Activated CD4-positive, alpha-beta T cell treated with anti-CD3 and anti-CD28 coated beads for 1 hour (primary cell): ENCODE measurements around the gene BTK.

Source experiments
- DNase-seq: peaks from one replicate; pipeline ENCODE4 v3.0.0-alpha.2; 2020

Gene BTK

DNA sequence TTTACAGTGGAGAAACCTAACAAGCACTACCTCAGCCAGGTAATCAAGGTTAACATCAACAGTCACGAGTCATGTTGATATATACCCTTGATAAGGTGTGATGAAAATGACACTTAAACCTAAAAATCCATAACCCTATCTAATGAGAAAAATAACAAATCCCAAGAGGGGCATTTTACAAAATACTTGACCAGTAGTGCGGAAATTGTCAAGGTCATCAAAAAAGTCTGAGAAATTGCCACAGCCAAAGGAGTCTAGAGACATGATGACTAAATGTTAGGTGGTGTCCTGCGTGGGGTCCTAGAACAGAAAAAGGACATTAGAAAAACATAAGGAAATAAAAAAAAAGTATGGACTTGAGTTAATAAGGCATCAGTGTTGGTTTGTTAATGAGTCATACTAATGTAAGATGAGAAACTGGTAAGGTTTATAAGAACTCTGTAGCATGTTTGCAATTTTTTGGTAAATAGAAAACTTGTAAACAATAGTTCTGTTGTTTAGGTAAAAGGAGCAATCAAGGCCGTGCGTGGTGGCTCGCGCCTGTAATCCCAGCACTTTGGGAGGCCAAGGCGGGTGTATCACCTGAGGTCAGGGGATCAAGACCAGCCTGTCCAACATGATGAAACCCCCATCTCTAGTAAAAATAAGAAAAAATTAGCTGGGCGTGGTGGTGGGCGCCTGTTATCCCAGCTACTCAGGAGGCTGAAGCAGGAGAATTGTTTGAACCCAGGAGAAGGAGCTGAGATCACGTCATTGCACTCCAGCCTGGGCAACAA lies 7.7 kb upstream of the BTK start:
- no peak for DNase-seq

DNA sequence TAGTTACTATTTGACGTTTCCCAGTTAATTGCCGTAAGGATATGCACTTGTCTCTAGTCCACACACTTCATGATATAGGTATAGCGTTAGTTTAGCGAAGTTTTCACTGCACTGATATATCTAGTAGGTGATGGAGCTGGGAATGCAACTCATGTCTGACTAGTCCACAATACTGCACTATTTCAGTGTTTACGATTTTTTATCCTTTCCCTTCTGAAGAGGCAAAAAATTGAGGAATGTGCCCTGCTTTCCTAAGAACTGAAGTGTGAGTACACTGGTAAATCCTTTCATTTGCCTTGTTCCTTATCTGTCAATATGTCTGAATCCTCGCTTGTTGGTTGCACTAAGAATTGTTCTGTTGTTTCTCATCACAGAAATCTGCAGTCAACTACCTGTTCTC lies 5.8 kb upstream of the BTK start:
- DNase-seq: no peak

DNA sequence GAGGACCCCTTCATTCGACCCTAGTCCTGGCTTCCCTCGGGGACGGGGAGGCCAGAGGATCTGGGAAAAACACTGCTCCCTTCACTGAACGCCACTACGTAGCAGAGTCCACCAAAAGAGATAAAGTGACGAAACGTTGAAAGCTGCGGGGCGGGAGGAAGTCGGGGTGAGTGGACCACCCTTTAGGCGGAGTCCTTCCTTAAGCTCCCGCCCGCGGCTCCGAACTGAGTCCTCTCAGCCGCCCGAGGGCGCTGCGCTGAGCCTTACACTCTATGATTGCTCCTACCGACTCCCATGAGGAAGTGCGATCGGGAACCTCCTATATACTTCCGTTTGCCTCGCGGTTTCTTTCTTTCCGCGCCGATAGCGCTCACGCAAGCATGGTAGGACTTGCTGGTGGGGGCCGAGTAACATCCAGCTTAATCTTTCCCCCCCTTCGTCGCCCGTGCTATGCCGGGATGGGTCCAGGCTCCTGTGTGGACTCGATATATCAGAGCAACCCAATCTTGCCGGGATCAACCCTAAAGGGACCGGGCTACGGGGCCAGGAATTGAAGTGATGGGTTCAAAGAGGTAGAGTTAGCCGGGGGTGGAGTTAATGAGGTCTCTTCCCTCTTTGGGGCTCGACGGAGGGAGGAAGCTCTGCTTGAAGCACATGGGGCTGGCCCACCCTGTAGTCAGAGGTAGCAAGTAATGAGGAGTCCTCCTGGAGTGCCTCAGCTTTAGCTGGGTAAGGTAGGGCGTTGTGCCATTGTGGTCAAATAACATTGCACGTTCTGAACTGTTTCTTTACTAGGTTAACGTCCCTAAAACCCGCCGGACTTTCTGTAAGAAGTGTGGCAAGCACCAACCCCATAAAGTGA lies 4.9 kb upstream of the BTK start, which contains the start of gene RPL36A:
Gene RPL36A (plus strand): TSS at position 348 of the 862 bp plus-strand sequence. CDS start 33 bp downstream, at position 381.
- DNase-seq: peak; percentile 64

DNA sequence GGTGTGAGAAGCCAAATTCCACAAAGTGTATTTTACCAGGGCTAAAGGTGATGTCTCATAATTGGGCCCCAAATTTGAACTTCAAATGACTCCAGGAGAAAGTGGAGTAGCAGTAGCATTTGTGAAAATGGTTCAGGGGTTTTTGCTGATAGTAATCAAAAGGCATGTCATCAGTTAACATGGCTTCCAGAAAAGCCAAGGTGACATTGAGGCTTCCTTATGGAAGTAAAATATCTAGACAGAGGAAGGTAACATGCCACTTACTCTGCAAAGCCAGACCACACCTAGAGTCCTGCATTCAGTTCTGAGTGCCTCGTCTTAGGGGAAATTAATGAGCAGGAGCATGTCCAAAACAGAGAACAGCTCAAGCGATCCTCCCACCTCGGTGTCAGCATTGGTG lies 2.6 kb upstream of the BTK start:
- DNase-seq: no peak

DNA sequence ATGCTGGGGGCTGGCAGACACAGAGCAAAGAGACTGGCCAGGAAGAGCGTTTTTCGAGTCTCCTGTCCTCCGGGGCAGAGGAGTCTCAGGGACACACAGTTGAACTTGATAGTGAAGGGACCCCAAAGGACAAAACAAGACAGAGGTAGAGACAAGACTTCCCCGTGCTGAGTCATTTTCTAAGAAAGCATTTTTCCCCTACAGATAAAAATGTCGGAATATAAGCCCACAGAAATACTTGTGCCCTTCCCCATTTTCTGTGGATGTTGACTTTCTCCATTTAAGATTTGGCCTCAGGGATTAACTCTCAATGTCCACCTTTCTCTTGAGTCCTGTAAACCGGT lies 523 bp upstream of the BTK start:
- DNase-seq: no peak

DNA sequence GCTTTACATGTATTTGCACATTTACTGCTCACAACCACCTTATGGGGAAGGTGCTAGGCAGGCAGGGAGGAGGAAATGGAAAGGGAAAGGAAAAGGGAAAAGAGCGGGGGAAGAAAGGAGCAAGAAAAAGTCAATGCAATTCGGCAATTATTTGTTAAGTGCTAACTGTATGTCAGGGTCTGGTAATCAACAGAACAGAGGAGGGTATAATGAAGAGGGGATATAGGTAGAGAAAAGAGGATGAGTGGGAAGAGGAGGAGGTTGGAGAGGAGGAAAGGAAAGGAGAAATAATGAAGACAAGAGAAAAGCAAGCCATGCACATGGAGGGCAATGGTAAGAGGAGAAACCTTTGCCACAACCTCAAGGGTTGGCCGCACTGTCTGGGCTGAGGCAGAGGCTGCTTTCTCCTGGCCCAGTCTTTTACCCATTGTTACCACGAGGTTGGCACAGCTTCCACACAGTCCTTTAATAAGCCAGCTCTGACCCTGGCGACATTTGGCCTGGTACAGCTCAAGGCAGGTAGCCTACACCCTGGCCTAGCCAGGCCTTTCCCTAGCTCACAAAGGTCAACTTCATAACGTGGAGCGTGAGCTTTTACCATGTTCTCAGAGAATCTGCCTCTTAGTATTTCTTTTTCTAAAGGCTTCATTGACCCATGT lies 836 bp downstream of the BTK start:
- no peak for DNase-seq

DNA sequence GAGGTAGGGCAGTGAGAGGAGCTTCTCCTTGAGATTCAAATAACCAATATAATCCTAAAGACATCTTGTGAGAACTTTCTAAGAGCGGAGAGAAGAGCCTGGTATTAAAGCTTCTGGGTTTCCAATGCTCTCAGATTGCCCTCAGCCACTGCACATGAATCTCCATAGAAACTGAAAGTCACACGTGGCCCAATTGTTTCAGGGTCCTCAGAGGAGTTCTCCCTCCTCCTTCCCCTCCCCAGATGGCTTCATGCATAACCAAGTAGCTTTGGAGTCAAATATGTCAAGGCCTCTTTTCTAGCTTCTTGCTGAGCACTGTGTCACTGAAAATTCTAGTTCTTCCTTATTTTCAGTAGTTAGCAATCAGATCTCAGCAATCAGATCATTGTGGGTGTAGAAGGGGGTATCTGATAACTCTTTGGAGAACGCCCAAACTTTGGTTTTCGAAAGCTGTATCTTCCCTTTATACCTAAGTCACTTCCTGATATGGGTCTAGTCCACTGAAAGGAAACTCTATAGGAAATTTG lies 2.2 kb downstream of the BTK start:
- no peak for DNase-seq

DNA sequence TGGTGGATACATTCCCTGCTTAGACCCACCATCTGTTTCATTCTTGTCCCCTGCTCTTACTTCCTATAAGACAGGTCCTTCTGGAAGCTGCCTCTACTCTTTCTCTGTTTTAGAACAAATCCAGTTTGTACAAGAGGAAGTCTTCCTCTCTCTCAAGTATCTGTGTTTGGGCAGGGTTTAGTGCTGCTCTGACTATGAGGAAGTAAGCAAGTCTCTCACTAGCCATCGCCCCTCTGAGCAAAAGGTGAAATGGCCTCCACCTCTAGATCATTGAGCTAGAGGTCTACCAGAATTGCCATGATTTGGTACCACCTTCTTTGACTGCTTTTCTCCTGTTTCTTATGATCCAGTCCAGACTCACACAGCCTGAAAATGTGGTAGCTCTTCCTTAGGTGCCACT lies 8.4 kb downstream of the BTK start:
- DNase-seq: no peak

DNA sequence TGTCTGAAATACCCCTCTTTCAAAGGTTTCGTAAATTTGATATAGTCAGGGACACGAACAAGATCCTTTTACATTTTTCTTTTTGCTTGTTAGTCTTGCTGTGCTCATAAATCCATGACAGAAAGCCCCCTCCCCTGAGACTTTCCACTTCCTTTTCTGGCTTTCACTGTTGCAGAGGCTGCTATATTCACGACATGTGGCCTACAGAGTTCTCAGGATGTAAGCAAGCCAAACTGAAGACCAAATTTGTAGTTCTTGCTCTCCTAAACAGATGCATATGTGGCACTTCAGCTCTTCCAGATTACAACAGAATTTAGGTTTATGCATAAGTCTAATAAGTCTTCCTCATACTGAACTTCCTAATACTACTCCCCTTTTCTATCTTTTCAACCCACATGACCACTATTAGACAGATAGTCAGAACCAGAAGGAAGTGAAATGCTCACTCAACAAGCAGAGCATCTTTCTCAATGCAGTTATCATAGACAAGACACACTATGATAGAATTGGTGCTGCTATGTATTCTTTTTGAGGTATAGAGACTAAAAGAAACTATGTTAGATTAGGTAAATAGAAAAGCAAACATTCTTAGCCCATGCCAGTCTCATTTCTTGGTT lies 15.0 kb downstream of the BTK start:
- DNase-seq: no peak

DNA sequence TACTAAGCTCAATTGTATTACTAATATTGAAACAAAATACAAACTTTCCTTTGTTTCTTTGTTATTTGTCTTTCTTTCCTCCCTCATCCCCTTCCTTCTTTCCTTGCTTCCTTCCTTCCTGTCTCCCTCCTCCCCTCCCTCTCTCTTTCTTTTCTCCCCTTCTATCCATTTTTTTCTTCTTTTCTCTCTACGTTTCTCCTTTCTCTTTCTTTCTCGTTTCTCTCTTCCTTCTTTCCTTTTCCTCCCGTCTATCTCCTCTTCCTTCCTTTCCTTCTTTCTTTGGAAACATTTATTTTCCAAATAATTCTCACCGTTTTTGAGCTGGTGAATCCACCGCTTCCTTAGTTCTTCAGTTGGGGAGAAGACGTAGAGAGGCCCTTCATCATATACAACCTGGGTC lies 16.3 kb downstream of the BTK start:
- DNase-seq: no peak

DNA sequence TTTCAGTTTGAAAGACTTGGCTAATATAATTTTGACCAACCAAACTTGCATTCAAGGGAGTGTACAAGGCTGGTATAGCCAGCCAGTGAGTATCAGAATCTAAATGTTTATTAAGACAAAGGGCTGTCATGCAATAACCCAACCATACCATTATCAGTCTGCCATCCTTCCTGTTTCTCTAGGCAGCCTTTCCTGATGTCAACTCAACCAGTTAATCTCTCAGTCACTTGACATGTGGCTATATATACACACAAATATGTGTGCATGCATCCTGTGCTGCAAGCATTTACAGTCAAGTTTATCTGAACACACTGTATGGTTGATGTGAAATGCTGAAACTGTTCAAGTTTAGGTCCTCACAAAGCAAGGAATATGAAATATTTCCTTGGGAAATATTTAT lies 17.2 kb downstream of the BTK start:
- no peak for DNase-seq

DNA sequence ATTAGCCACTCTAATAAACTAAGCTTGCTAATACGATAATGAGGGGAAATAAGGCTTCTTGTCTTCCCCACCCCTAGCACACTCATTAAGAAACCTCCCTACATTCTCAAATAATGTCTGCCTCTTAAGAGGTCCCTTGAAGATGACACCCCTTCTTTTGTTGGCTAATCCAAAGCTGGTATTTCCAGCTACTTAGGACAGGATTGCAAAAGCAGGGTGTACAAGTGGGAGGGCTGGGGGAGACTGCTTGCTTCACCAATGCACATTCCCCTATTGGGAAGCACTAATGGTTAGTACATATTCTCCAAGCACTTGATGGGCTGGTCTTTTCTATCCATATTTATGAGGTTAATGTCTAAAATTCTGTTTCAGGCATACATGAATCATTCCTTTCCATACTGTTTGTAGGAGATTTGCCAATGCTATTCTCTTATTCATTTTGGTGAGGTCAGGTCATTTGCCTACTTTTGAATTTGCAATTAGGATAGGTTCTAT lies 20.6 kb downstream of the BTK start:
- DNase-seq: no peak

DNA sequence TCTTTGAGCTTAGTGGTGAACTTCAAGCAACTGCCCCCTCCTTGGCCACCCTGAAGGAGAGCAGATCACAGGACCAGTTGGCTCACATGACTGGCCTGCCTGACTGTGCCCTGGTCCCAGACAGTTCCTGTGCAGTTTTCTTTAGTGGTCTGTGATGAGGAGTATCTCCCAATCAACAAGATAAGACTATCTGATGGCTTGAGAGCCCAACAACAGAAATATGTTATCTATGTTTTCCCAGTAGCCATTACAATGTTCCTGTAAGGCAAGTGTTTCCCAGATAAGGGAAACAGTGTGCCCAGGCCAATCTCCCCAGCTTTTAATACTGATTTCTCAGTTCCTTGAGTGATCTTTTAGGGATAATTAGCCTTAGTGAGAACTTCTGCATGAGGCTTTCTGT lies 23.2 kb downstream of the BTK start:
- no peak for DNase-seq

DNA sequence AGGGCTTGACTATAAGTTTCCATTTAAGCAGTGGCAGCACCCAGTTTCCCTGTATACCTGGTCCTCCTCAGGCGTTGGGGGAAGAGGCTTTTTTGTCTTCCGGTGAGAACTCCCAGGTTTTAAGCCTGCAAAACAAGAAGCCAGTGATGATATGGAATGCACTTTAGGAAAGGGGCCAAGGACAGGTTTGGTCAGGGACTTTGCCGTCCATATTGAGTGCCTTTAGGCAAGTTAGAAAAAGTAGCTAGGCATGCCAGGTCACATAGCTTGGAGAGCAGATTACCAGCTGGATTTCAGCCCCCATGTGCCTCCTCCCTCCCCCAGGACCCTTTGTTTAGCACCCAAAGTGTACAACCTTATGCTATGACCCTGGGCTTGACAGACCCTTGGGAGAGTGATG lies 23.9 kb downstream of the BTK start:
- no peak for DNase-seq

DNA sequence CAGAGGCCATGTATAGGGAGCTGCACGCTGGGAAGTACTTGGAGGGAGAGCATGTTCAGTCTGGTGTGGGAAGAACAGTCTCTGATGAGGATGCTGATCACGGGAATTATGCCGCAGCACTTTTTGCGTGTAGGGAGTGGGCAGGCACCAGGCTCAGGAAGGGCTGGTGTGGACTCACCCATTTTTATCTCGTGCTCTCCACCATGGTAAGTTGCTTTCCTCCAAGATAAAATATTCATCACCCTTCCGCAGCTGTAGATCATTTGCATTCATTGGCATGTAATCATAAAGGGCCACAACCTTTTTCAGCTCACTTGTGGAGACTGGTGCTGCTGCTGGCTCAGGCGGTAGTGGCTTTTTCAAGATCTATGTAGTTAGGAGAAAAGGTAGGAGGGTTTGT lies 25.6 kb downstream of the BTK start:
- DNase-seq: no peak

DNA sequence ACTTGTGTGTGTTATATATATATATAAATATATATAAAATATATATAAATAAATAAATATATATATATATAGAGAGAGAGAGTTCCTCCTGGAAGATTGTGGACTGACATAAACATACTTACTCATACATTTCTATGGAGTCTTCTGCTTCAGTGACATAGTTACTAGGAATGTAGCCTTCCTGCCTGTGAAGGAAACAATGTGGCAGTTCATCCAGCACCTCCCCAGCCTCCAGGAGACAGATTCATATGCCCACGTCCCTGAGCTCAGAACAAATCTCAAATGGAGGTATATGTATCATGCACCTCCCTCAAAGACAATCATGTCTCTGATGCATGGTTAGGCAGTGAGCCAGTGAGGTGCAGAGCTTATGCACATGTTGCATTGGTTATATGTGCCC lies 26.0 kb downstream of the BTK start:
- DNase-seq: no peak

DNA sequence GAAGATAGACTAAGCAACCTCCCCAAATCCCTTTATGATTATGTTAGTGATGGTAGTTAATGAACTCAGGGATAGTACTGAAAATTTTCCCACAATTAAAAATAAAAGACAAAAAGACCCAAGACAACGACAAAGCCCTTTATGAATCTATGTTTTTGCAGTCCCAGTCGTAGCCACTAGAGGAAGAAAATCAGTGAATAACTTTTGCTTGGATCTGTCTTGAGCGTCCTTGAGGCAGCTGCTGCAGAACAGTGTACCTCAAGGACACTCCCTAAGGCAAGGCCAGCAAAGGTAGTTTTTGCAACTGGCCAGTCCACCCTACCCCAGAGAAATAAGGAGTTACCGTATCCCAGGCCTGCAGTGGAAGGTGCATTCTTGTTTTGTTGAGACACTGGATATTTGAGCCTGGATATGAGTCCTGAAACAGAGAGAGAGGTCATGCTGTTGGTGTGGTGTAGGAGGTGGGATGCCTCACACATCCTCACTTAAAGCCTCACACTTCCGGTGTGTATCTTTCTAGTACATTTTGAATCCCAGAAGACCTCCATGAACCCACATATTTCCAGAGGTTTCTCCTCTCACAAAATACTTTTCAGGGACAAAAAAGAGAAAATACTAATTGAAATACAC lies 28.7 kb downstream of the BTK start:
- DNase-seq: no peak

DNA sequence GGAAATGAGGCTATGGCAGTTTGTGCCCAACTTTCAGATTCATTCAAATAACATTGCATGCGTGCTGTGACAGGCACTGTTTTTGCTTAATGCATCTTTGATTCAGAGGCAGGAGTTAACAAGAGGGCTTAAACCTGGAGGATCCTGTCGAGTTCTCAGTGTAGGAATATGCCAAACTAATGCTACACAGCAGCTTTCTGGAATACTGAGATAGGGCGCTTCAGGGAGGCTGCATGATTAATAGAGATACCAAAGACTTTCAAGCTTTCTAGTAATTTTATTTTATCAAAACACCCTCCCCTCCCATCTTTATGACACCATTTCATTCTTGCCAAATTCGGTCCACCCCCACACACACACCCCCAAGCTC lies 36.8 kb downstream of the BTK start:
- no peak for DNase-seq

DNA sequence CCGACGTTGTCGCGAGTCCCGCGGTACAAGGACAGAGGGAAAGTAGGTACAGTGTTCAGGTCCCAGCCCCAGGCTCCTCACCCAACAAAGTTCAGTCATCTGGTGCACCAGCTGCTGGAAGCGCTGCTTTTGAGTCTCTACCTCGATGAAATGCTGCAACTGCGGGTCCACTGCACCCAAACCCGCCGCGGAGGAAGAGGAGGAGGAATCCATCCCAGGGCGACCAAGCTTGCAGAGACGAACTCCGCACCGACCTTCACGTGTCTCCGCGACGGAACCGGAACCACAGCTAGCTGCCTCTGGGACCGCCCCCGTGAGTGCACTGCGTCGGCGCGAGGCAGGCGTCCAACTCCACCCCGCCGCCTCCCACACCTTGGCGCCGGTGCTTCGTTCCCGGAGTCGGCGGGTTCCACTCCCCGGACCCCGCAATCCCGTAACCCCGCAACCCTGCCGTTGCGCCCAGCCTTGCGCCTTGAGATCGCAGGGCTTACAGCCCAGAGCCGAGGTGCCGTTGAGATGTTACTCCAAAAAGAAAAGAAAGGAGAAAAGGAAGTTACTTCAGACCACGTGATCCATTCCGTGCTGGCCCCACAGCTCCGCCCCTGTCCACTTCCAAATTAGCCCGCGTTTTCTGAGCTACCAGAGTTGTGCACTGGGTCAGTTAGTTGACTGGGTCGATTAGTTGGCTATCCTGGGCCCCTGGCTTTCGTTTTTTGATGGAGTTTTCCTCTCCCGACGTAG lies 37.4 kb downstream of the BTK start, which contains the start of gene TIMM8A:
Gene TIMM8A (minus strand): TSS at position 291 of the 741 bp plus-strand sequence. CDS start 78 bp downstream, at position 213.
- peak; percentile 51 for DNase-seq

DNA sequence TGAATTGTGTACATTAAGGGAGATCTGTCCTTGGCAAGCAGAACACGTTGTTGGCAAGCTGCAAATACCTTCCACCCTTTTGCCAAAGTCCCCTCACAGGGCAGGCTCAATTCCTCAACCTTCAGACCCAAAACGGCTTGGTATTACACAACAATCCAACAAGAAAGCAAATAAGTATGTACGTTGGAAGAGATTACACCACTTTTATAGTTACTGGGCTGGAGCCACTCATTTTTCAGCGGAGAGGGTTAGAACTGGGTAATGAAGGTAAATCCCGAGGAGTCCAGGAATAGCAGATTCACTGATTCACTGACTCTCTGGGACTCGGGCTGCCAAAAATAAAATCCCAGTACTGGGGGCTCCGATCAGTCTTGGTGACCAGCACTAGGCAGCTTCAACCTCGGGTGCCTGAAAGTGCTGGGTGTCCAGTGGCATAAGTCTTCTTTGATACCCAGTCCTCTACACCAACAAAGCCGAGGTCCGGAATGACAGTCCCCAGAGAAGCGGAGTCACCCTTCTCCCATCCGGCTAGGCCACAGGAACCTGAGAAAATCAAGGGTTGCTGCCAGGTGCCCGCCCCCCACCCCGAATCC lies 38.0 kb downstream of the BTK start:
- DNase-seq: no peak

DNA sequence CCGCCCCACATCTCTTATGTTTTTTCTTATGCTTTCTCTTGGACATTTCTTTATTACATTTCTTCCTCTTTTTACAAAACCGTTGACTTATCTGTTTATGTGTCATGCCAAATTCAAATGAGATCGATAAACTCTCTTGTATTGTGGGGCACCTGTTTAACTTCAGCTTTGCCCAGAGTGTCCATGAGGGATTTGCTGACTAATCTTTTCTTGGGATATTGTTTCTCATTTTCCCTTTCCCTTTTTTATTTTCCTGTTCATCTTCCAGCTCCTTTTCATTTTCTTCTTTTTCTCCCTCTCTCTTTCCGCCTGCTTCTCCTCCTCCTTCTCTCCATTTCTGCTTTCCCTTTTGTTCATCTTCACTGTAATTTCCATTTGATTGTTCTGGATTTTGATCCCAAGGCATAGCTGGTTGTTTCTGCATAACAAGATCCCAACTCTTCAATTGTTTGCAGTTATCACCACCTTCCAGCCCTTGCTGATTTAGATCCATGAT lies 48.2 kb downstream of the BTK start:
- no peak for DNase-seq
